Keratinocyte (primary cell): ENCODE results near the gene KIFC3. TPM values are rescaled to one million over a fixed set of nuclear protein-coding genes. Genes with fewer than 3 reads are reported as not detected.

Experiments
- DNase-seq: peaks from one replicate; pipeline ENCODE4 v3.0.0-alpha.2; 2011; ENCODE audit warnings: low read depth, missing footprints, low spot score
- FAIRE-seq: peaks from 2 replicates; lab custom pipeline; 2011; peaks lifted over from hg19 to GRCh38; lab: Jason Lieb, UNC
- H2AFZ ChIP-seq: 2 replicates; pipeline ENCODE4 v1.6.0; 2012; ENCODE audit warnings: low read length, control low read depth, inconsistent platforms; ENCODE audit not compliant: control insufficient read depth
- H3K27ac ChIP-seq: 2 replicates; pipeline ENCODE4 v1.5.1; 2011; ENCODE audit warnings: low read length; ENCODE audit not compliant: control insufficient read depth, insufficient read depth
- H3K27me3 ChIP-seq: 3 replicates; pipeline ENCODE4 v1.6.0; 2011; ENCODE audit warnings: low read length; ENCODE audit not compliant: control insufficient read depth, insufficient read depth; ENCODE audit errors: extremely low read depth
- H3K36me3 ChIP-seq, 2 experiments: 2 replicates in 1 of 2; 3 replicates in 1 of 2; pipeline ENCODE4 v1.5.1; 2011; ENCODE audit warnings: low read length in 2 of 2, mild to moderate bottlenecking in 1 of 2; ENCODE audit not compliant: control insufficient read depth in 2 of 2, insufficient read depth in 2 of 2; ENCODE audit errors: extremely low read depth in 1 of 2
- H3K4me1 ChIP-seq: 3 replicates; pipeline ENCODE4 v1.5.1; 2011; ENCODE audit warnings: low read length; ENCODE audit not compliant: control insufficient read depth, insufficient read depth; ENCODE audit errors: extremely low read depth
- H3K4me2 ChIP-seq: 3 replicates; pipeline ENCODE4 v1.6.0; 2011; ENCODE audit warnings: low read depth, low read length; ENCODE audit not compliant: control insufficient read depth, insufficient read depth; ENCODE audit errors: extremely low read depth
- H3K4me3 ChIP-seq, 3 experiments: fragments of 200-600 bp in 1 of 3; sonication (generic) in 1 of 3; 2 replicates in 2 of 3; 3 replicates in 1 of 3; pipeline ENCODE4 v1.5.1; 2011 to 2016; ENCODE audit warnings: low read length in 3 of 3, mild to moderate bottlenecking in 3 of 3, control low read depth in 2 of 3, inconsistent platforms in 1 of 3, low read depth in 1 of 3, mixed read lengths in 1 of 3, mixed run types in 1 of 3, moderate library complexity in 1 of 3; ENCODE audit not compliant: control insufficient read depth in 2 of 3, insufficient read depth in 2 of 3; ENCODE audit errors: extremely low read depth in 1 of 3
- H3K79me2 ChIP-seq: 2 replicates; pipeline ENCODE4 v1.6.0; 2012; ENCODE audit warnings: low read length; ENCODE audit not compliant: control insufficient read depth, insufficient read depth
- H3K9ac ChIP-seq: 3 replicates; pipeline ENCODE4 v1.6.0; 2011; ENCODE audit warnings: low read length; ENCODE audit not compliant: control insufficient read depth, insufficient read depth; ENCODE audit errors: extremely low read depth
- H3K9me1 ChIP-seq: 3 replicates; pipeline ENCODE4 v1.6.0; 2011; ENCODE audit warnings: low read length; ENCODE audit not compliant: control insufficient read depth, insufficient read depth; ENCODE audit errors: extremely low read depth
- H3K9me3 ChIP-seq: 2 replicates; pipeline ENCODE4 v1.5.1; 2012; ENCODE audit warnings: low read depth, low read length; ENCODE audit not compliant: control insufficient read depth
- H4K20me1 ChIP-seq: 3 replicates; pipeline ENCODE4 v1.6.0; 2011; ENCODE audit warnings: low read length; ENCODE audit not compliant: control insufficient read depth, insufficient read depth; ENCODE audit errors: extremely low read depth
- EZH2 ChIP-seq: IDR thresholded peaks from one replicate; pipeline ENCODE4 v1.6.1; 2012; ENCODE audit warnings: inconsistent platforms, mild to moderate bottlenecking, low read length, moderate library complexity
- dilution Hi-C: fragments of 300-500 bp; cut with MboI; formaldehyde crosslinking; loops from one replicate; pipeline ENCODE4 v1.7.0; 2020; ENCODE audit warnings: low sequenced_read_pairs; ENCODE audit not compliant: extremely low pct_ligation_motif_present
- polyA plus RNA-seq, 5 experiments: library from polyadenylated mRNA; depleted of rRNA in 3 of 5; stranded (reverse) in 3 of 5; stranded (forward) in 1 of 5; unstranded in 1 of 5; fragments of >200 nt; gene quantifications; 1 replicate in 1 of 5; 2 replicates in 3 of 5; 3 replicates in 1 of 5; pipeline versions ENCODE4 v1.2.1 to v1.2.3, GENCODE V29; 2011 to 2012; ENCODE audit warnings: missing spikeins in 2 of 5, low read depth in 1 of 5, low replicate concordance in 1 of 5
- TF ChIP-seq, protein P1 (sequence below), 3 experiments: IDR thresholded peaks in 1 of 3; conservative IDR thresholded peaks in 1 of 3; optimal IDR thresholded peaks in 1 of 3; 2 replicates in 2 of 3; 3 replicates in 1 of 3; pipeline versions ENCODE3 to v1.5.1; 2011; ENCODE audit warnings: low read length in 3 of 3, mild to moderate bottlenecking in 3 of 3, moderate library complexity in 2 of 3, control low read depth in 1 of 3, inconsistent platforms in 1 of 3; ENCODE audit not compliant: insufficient read depth in 2 of 3; ENCODE audit errors: extremely low read depth in 1 of 3

Gene KIFC3
- polyA plus RNA-seq, 1 donor (not counting 4 experiments of a cell fraction or from before 2014, with no cell fraction given) = 22.7 TPM

DNA sequence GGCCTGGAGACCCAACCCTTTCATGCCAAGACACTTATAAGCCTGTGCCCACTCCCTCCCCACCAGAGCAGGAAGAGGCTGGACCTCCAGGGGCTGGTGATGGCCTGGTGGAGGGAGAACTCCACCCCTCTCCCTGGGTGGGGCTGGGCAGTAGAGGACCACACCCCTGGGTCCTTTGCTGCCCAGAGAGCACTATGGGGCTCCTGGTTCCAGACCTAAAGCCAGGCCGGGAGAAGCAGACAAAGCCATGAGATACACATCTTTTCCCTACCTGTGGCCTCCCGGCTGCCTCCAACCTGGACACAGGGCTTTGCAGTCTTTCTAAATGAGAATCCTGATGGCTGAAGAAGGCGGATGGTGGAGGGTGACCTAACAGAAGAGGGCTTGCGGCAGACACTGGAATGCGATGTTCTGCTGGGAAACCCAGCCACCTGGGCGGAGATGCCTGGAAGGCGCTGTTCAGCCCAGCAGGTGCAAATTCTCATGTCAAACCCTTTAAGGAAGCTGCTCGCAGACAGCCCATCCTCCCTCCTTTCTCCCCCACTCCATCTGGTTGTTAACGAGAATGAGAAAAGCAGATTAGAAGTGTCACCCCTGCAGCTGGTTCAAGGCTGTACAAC lies 43.9 kb upstream of the KIFC3 start:
- no peak for FAIRE-seq
- DNase-seq = no peak
- TF ChIP-seq EZH2 = no peak
- TF ChIP-seq, protein P1, sequence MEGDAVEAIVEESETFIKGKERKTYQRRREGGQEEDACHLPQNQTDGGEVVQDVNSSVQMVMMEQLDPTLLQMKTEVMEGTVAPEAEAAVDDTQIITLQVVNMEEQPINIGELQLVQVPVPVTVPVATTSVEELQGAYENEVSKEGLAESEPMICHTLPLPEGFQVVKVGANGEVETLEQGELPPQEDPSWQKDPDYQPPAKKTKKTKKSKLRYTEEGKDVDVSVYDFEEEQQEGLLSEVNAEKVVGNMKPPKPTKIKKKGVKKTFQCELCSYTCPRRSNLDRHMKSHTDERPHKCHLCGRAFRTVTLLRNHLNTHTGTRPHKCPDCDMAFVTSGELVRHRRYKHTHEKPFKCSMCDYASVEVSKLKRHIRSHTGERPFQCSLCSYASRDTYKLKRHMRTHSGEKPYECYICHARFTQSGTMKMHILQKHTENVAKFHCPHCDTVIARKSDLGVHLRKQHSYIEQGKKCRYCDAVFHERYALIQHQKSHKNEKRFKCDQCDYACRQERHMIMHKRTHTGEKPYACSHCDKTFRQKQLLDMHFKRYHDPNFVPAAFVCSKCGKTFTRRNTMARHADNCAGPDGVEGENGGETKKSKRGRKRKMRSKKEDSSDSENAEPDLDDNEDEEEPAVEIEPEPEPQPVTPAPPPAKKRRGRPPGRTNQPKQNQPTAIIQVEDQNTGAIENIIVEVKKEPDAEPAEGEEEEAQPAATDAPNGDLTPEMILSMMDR (optimal IDR thresholded peaks at IDR 0.05 in 1 of 3, IDR thresholded peaks at IDR 0.05 in 1 of 3, conservative IDR thresholded peaks at IDR 0.05 in 1 of 3; ENCODE audit: extremely low read depth in 1 of 3, insufficient read depth in 2 of 3, low read length in 3 of 3) = no peak

GRCh38 chr16:57845115-57845514 lies 42.8 kb upstream of the KIFC3 start:
- Histone ChIP-seq H3K9me1 (no peaks in the 10 kb centered on the region), H3K79me2 (no peaks in the 10 kb centered on the region), H3K36me3 (no peaks in the 10 kb centered on the region), H3K9me3 (no peaks in the 10 kb centered on the region), H3K4me3 (no peak overlapping the region), H2AFZ (no peak overlapping the region), H3K4me1 (no peaks in the 10 kb centered on the region), H3K27me3 (no peaks in the 10 kb centered on the region), H3K9ac (no peak overlapping the region), H4K20me1 (no peaks in the 10 kb centered on the region), H3K27ac (no peak overlapping the region), H3K4me2 (no peak overlapping the region)
- TF ChIP-seq EZH2 = no peak
- TF ChIP-seq, protein P1 (optimal IDR thresholded peaks at IDR 0.05 in 1 of 3, IDR thresholded peaks at IDR 0.05 in 1 of 3, conservative IDR thresholded peaks at IDR 0.05 in 1 of 3; ENCODE audit: extremely low read depth in 1 of 3, insufficient read depth in 2 of 3, low read length in 3 of 3) = no peak
- dilution Hi-C loops = no loop called here
- DNase-seq (no peak), FAIRE-seq (no peak)

More for the DNA sequence above, 43.9 kb upstream of the KIFC3 start:
- no peaks in the 10 kb centered on the region for H3K79me2 ChIP-seq
- no peaks in the 10 kb centered on the region for H3K27me3 ChIP-seq
- no peaks in the 10 kb centered on the region for H3K4me1 ChIP-seq
- no peak overlapping the region for H3K9ac ChIP-seq
- no peak overlapping the region for H2AFZ ChIP-seq
- no peaks in the 10 kb centered on the region for H3K9me1 ChIP-seq
- no peaks in the 10 kb centered on the region for H4K20me1 ChIP-seq
- no peak overlapping the region for H3K27ac ChIP-seq
- no peak overlapping the region for H3K4me3 ChIP-seq
- H3K9me3 ChIP-seq = no peaks in the 10 kb centered on the region
- dilution Hi-C loops = no loop called here
- no peak overlapping the region for H3K4me2 ChIP-seq
- H3K36me3 ChIP-seq = no peaks in the 10 kb centered on the region
